RCC 7860 (cell line): ENCODE results near the gene SMTNL1.
A peak's percentile ranks its signal among the peaks of the same experiment; 100 is the strongest.

Source experiments
- DNase-seq: peaks from one replicate; pipeline ENCODE4 v3.0.0-alpha.2; 2015; ENCODE audit warnings: low spot score
- FAIRE-seq: peaks from 2 replicates; lab custom pipeline; 2012; peaks lifted over from hg19 to GRCh38; lab: Jason Lieb, UNC

Gene SMTNL1

GRCh38 chr11:57542582-57542981, 5.2 kb downstream of the SMTNL1 start:
- no peak for DNase-seq
- no peak for FAIRE-seq

- DNase-seq (no peak), FAIRE-seq (no peak)
Measured at GRCh38 chr11:57543593-57543992, 6.2 kb downstream of the SMTNL1 start.

GRCh38 chr11:57544566-57544965, 7.2 kb downstream of the SMTNL1 start:
- DNase-seq, result no peak
- FAIRE-seq, result no peak

GRCh38 chr11:57545883-57546282, 8.5 kb downstream of the SMTNL1 start:
- FAIRE-seq (no peak), DNase-seq (no peak)

- no peak for DNase-seq
- FAIRE-seq, result no peak
Measured at GRCh38 chr11:57546451-57546850, 9.1 kb downstream of the SMTNL1 start.

GRCh38 chr11:57546869-57547475, 9.6 kb downstream of the SMTNL1 start:
- DNase-seq, result peak; percentile 21
- no peak for FAIRE-seq

- DNase-seq (no peak), FAIRE-seq (no peak)
Measured at GRCh38 chr11:57547854-57548377, 10.5 kb downstream of the SMTNL1 start.

- DNase-seq (no peak), FAIRE-seq (no peak)
Measured at GRCh38 chr11:57549983-57550382, 12.6 kb downstream of the SMTNL1 start.

- no peak for DNase-seq
- no peak for FAIRE-seq
Measured at GRCh38 chr11:57551941-57552340, 14.5 kb downstream of the SMTNL1 start.

- FAIRE-seq (no peak), DNase-seq (no peak)
Measured at GRCh38 chr11:57552479-57552878, 15.1 kb downstream of the SMTNL1 start.

- FAIRE-seq (no peak), DNase-seq (no peak)
Measured at GRCh38 chr11:57555393-57555792, 18.0 kb downstream of the SMTNL1 start.

- no peak for DNase-seq
- no peak for FAIRE-seq
Measured at GRCh38 chr11:57556041-57556440, 18.6 kb downstream of the SMTNL1 start.

GRCh38 chr11:57560146-57560545, 22.8 kb downstream of the SMTNL1 start:
- no peak for DNase-seq
- no peak for FAIRE-seq

GRCh38 chr11:57562596-57562995, 25.2 kb downstream of the SMTNL1 start:
- FAIRE-seq, result no peak
- DNase-seq, result no peak

GRCh38 chr11:57566005-57566904, 28.9 kb downstream of the SMTNL1 start:
- DNase-seq (peak; percentile 13), FAIRE-seq (no peak)

- FAIRE-seq (no peak), DNase-seq (no peak)
Measured at GRCh38 chr11:57566905-57567514, 29.6 kb downstream of the SMTNL1 start.

- no peak for DNase-seq
- no peak for FAIRE-seq
Measured at GRCh38 chr11:57567515-57568329, 30.3 kb downstream of the SMTNL1 start, which contains the start of gene UBE2L6. TSS of gene UBE2L6 (minus strand) at chr11:57567672. CDS start at chr11:57567611, 61 bp downstream.

- DNase-seq (peak; percentile 37), FAIRE-seq (no peak)
Measured at GRCh38 chr11:57568330-57568766, 31.0 kb downstream of the SMTNL1 start.

GRCh38 chr11:57571606-57572005, 34.2 kb downstream of the SMTNL1 start:
- FAIRE-seq, result no peak

GRCh38 chr11:57574061-57574460, 36.7 kb downstream of the SMTNL1 start:
- FAIRE-seq, result no peak
- DNase-seq, result no peak

More at GRCh38 chr11:57571606-57572005, 34.2 kb downstream of the SMTNL1 start:
- DNase-seq, result no peak
